Measurements from ENCODE around the gene KRT222.

DNA sequence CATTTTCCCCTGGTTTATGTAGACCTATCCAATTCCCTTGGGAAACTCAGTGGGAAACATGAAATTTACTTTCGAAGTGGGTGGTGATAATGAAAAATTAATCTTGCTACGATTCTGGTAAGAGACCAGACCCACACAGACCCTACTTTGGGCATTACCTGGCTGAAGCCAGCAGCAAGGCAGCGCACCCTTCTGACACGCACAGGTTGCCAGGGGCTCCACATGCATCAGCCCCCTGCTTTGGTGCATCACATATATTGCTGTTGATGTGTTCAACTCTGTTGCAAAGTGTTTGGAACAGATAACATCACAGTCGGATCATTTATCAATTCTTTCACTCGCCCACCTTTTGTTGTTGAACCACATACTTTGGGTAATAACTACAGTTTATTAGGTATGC is 44.0 kb downstream of the KRT222 start:
- TF ChIP-seq CTCF (conservative IDR thresholded peaks at IDR 0.05; ENCODE audit: low read length): no peak
- no peak for TF ChIP-seq EZH2phosphoT487 (IDR thresholded peaks at IDR 0.05; ENCODE audit: borderline replicate concordance, low read depth, low read length)
